A549 (cell line): ENCODE measurements around the gene ANKFN1.

Experiments used
- BHLHE40 ChIP-seq: IDR thresholded peaks from 2 replicates; pipeline ENCODE4 v1.6.1; 2012; ENCODE audit warnings: low read depth, low read length, inconsistent platforms
- EP300 ChIP-seq, 2 experiments: fragments of >200 bp; sonication (Bioruptor Twin); formaldehyde crosslinking; IDR thresholded peaks; 2 replicates in 1 of 2; 3 replicates in 1 of 2; pipeline ENCODE4 v1.6.1; 2016 to 2017
- JUNB ChIP-seq: fragments of >200 bp; sonication (Bioruptor Twin); formaldehyde crosslinking; IDR thresholded peaks from 2 replicates; pipeline ENCODE4 v1.6.1; 2016
- RAD21 ChIP-seq, 2 experiments: fragments of >200 bp in 1 of 2; sonication (Bioruptor Twin) in 1 of 2; formaldehyde crosslinking in 1 of 2; IDR thresholded peaks in 1 of 2; conservative IDR thresholded peaks in 1 of 2; 2 replicates in 1 of 2; 3 replicates in 1 of 2; pipeline ENCODE4 v1.6.1; 2012 to 2018; ENCODE audit warnings: inconsistent platforms in 1 of 2
- SMC3 ChIP-seq: fragments of >200 bp; sonication (Bioruptor Twin); formaldehyde crosslinking; IDR thresholded peaks from 3 replicates; pipeline ENCODE4 v1.6.1; 2018; ENCODE audit warnings: inconsistent platforms
- ZSCAN20 ChIP-seq: fragments of 250-450 bp; sonication (Bioruptor Pico); IDR thresholded peaks from 2 replicates; pipeline ENCODE4 v1.8.0; 2022; ENCODE audit warnings: mild to moderate bottlenecking, moderate library complexity
- TF ChIP-seq, protein P1 (sequence below): fragments of >200 bp; sonication (Bioruptor Twin); formaldehyde crosslinking; IDR thresholded peaks from 3 replicates; pipeline ENCODE4 v1.5.1; 2016

DNA sequence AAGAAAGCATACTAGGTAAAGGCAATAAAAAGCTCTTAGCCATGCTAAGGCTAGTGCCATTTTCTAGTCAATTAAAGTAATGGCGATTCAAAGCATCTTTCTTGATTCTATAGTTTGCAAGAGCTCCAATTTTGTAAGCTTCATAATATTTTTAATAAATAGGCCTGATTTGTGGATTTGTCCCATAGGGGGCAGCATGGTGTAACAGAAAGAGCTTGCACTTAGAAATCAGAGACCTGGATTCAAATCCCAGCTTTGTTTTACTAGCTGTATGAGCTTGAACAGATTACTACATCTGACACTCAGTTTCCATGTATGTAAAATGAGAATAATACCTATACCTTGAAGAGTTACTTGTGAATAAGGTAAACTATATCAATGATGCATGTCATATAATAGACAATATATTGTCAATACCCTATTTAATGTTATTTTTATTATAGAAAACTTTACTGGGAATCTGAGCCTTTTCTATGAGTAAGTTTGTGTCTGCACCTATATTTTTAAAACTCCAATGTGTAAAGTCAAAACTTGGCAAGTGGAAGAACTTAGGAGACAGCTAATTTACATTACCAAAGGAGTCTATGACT is 346.6 kb downstream of the ANKFN1 start:
- no peak for TF ChIP-seq EP300 (IDR thresholded peaks at IDR 0.05)
- TF ChIP-seq, protein P1, sequence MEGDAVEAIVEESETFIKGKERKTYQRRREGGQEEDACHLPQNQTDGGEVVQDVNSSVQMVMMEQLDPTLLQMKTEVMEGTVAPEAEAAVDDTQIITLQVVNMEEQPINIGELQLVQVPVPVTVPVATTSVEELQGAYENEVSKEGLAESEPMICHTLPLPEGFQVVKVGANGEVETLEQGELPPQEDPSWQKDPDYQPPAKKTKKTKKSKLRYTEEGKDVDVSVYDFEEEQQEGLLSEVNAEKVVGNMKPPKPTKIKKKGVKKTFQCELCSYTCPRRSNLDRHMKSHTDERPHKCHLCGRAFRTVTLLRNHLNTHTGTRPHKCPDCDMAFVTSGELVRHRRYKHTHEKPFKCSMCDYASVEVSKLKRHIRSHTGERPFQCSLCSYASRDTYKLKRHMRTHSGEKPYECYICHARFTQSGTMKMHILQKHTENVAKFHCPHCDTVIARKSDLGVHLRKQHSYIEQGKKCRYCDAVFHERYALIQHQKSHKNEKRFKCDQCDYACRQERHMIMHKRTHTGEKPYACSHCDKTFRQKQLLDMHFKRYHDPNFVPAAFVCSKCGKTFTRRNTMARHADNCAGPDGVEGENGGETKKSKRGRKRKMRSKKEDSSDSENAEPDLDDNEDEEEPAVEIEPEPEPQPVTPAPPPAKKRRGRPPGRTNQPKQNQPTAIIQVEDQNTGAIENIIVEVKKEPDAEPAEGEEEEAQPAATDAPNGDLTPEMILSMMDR = peak; percentile 73
- no peak for TF ChIP-seq JUNB
- TF ChIP-seq RAD21 (conservative IDR thresholded peaks at IDR 0.05 in 1 of 2, IDR thresholded peaks at IDR 0.05 in 1 of 2) = peak; percentile 70 to 76
- no peak for TF ChIP-seq ZSCAN20 (CRISPR knock-in tag)
- no peak for TF ChIP-seq BHLHE40
- TF ChIP-seq SMC3 = peak; percentile 44; the same call in 2 of the 3 replicates
